Measurements from ENCODE around the gene GLYATL1. TPM values are rescaled to one million over a fixed set of nuclear protein-coding genes. Genes with fewer than 3 reads are reported as not detected.

Gene GLYATL1
- total and polyA plus RNA-seq, 2 of the 8 experiments (the other 6 are each of a cell fraction or from before 2014, with no cell fraction given), result 8.6 to 10.7 TPM

GRCh38 chr11:58924230-58924629, 15.1 kb upstream of the GLYATL1 start (continued):
- TF ChIP-seq CHD7 (IDR thresholded peaks at IDR 0.05; ENCODE audit: insufficient replicate concordance, low read length), result no peak
- TF ChIP-seq SRF (IDR thresholded peaks at IDR 0.05; ENCODE audit: low read depth, low read length), result no peak
- no peak for TF ChIP-seq BCL11A (IDR thresholded peaks at IDR 0.05; ENCODE audit: low read depth in 2 of 2, low read length in 2 of 2)
- TF ChIP-seq BRCA1 (IDR thresholded peaks at IDR 0.05; ENCODE audit: low read depth, low read length), result no peak
- TF ChIP-seq EP300 (IDR thresholded peaks at IDR 0.05; ENCODE audit: borderline replicate concordance in 1 of 2, low read depth in 2 of 2, low read length in 2 of 2), result no peak
- no peak for TF ChIP-seq RAD21 (IDR thresholded peaks at IDR 0.05 in 1 of 2, conservative IDR thresholded peaks at IDR 0.05 in 1 of 2; ENCODE audit: low read depth in 2 of 2, low read length in 2 of 2)
- TF ChIP-seq EGR1 (IDR thresholded peaks at IDR 0.05; ENCODE audit: borderline replicate concordance, low read depth, low read length), result no peak
- no peak for TF ChIP-seq POU5F1 (IDR thresholded peaks at IDR 0.05; ENCODE audit: low read depth, low read length)
- TF ChIP-seq CHD2 (IDR thresholded peaks at IDR 0.05; ENCODE audit: low read length), result no peak
- no peak for TF ChIP-seq RFX5 (IDR thresholded peaks at IDR 0.05; ENCODE audit: borderline replicate concordance, low read depth, low read length)
- TF ChIP-seq GTF2F1 (IDR thresholded peaks at IDR 0.05; ENCODE audit: borderline replicate concordance, low read depth, low read length), result no peak
